DND-41 (cell line): ENCODE measurements around the gene SYNRG.

Experiments
- ATAC-seq: fragments of 200-7000 bp; cut with Tn5 transposase; 3 replicates; pipeline ENCODE4 v1.9.1; 2021; ENCODE audit warnings: low read depth; ENCODE audit not compliant: insufficient read depth
- DNase-seq: peaks from one replicate; pipeline ENCODE4 v3.0.0-alpha.2; 2020
- H2AFZ ChIP-seq: 2 replicates; pipeline ENCODE4 v1.6.0; 2012; ENCODE audit warnings: low read depth, low read length
- H3K27ac ChIP-seq: 2 replicates; pipeline ENCODE4 v1.5.1; 2012; ENCODE audit warnings: low read length, inconsistent platforms
- H3K27me3 ChIP-seq: fragments of 200-600 bp; sonication (generic); 2 replicates; pipeline ENCODE4 v1.6.0; 2012; ENCODE audit warnings: low read length, mild to moderate bottlenecking, inconsistent platforms; ENCODE audit not compliant: insufficient read depth, poor library complexity
- H3K36me3 ChIP-seq: 2 replicates; pipeline ENCODE4 v1.5.1; 2012; ENCODE audit warnings: low read length, inconsistent platforms; ENCODE audit not compliant: insufficient read depth
- H3K4me1 ChIP-seq: 2 replicates; pipeline ENCODE4 v1.5.1; 2012; ENCODE audit warnings: mild to moderate bottlenecking, low read length; ENCODE audit not compliant: insufficient read depth
- H3K4me2 ChIP-seq: 2 replicates; pipeline ENCODE4 v1.6.0; 2012; ENCODE audit warnings: mild to moderate bottlenecking, moderate library complexity, low read length, inconsistent platforms; ENCODE audit not compliant: insufficient read depth
- H3K4me3 ChIP-seq, 2 experiments: fragments of 200-600 bp in 1 of 2; shearing (Covaris generic) in 1 of 2; 2 replicates each; pipeline ENCODE4 v1.5.1; 2012 to 2016; ENCODE audit warnings: inconsistent platforms in 2 of 2, low read length in 2 of 2, mild to moderate bottlenecking in 2 of 2, low read depth in 1 of 2, moderate library complexity in 1 of 2
- H3K79me2 ChIP-seq: 2 replicates; pipeline ENCODE4 v1.6.0; 2012; ENCODE audit warnings: low read length, inconsistent platforms; ENCODE audit not compliant: insufficient read depth
- H3K9ac ChIP-seq: 2 replicates; pipeline ENCODE4 v1.6.0; 2012; ENCODE audit warnings: low read depth, mild to moderate bottlenecking, inconsistent platforms, low read length, moderate library complexity
- H3K9me3 ChIP-seq: 2 replicates; pipeline ENCODE4 v1.5.1; 2012; ENCODE audit warnings: low read length, moderate library complexity, mild to moderate bottlenecking, inconsistent platforms; ENCODE audit not compliant: insufficient read depth, severe bottlenecking
- H4K20me1 ChIP-seq: 2 replicates; pipeline ENCODE4 v1.6.0; 2012; ENCODE audit warnings: low read length; ENCODE audit not compliant: insufficient read depth
- CTCF ChIP-seq: IDR thresholded peaks from 2 replicates; pipeline ENCODE4 v1.5.1; 2012; ENCODE audit warnings: borderline replicate concordance, low read length, moderate library complexity, mild to moderate bottlenecking; ENCODE audit not compliant: poor library complexity, severe bottlenecking; ENCODE audit errors: extremely low read depth
- EZH2 ChIP-seq: IDR thresholded peaks from 3 replicates; pipeline ENCODE4 v1.6.1; 2012; ENCODE audit warnings: borderline replicate concordance, low read depth, mild to moderate bottlenecking, moderate library complexity, low read length, inconsistent platforms; ENCODE audit not compliant: severe bottlenecking

Gene SYNRG

GRCh38 chr17:37494971-37495370, 114.2 kb downstream of the SYNRG start:
- H3K27me3 ChIP-seq = no peaks in the 10 kb centered on the region
- peaks cover 25% of the 10 kb centered on the region; the same call in 1 of the 2 replicates for H4K20me1 ChIP-seq
- H3K79me2 ChIP-seq = peaks cover 47% of the 10 kb centered on the region
- H3K4me1 ChIP-seq = peaks cover 21% of the 10 kb centered on the region
- no peak for TF ChIP-seq EZH2
- no peak for TF ChIP-seq CTCF
- ATAC-seq (no peak), DNase-seq (no peak)
- H3K9ac ChIP-seq = no peak overlapping the region
- H3K9me3 ChIP-seq = no peaks in the 10 kb centered on the region
- H3K27ac ChIP-seq = no peak overlapping the region
- no peak overlapping the region for H3K4me2 ChIP-seq
- no peak overlapping the region for H2AFZ ChIP-seq
- H3K4me3 ChIP-seq = no peak overlapping the region
- H3K36me3 ChIP-seq = no peaks in the 10 kb centered on the region

GRCh38 chr17:37494401-37494831, 114.8 kb downstream of the SYNRG start:
- H3K4me2 ChIP-seq = no peak overlapping the region
- H3K9ac ChIP-seq = no peak overlapping the region
- no peak overlapping the region for H3K27ac ChIP-seq
- H3K36me3 ChIP-seq = no peaks in the 10 kb centered on the region
- H3K4me3 ChIP-seq = no peak overlapping the region
- no peak for TF ChIP-seq EZH2
- TF ChIP-seq CTCF = no peak
- ATAC-seq (no peak), DNase-seq (no peak)
- no peaks in the 10 kb centered on the region for H3K9me3 ChIP-seq
- peaks cover under 1% of the 10 kb centered on the region for H3K27me3 ChIP-seq
- no peak overlapping the region for H2AFZ ChIP-seq
- H3K4me1 ChIP-seq = peaks cover 21% of the 10 kb centered on the region
- peaks cover 47% of the 10 kb centered on the region for H3K79me2 ChIP-seq
- peaks cover 25% of the 10 kb centered on the region; the same call in 1 of the 2 replicates for H4K20me1 ChIP-seq

GRCh38 chr17:37493249-37494027, 115.8 kb downstream of the SYNRG start:
- Histone ChIP-seq H3K79me2 (peaks cover 43% of the 10 kb centered on the region), H3K27ac (no peak overlapping the region), H4K20me1 (peaks cover 25% of the 10 kb centered on the region; the same call in 1 of the 2 replicates), H3K4me3 (no peak overlapping the region), H3K4me2 (no peak overlapping the region), H2AFZ (no peak overlapping the region), H3K9ac (no peak overlapping the region), H3K27me3 (peaks cover 9% of the 10 kb centered on the region), H3K9me3 (no peaks in the 10 kb centered on the region), H3K4me1 (peaks cover 31% of the 10 kb centered on the region), H3K36me3 (no peaks in the 10 kb centered on the region)
- TF ChIP-seq EZH2 (no peak), CTCF (no peak)
- no peak for DNase-seq
- no peak for ATAC-seq
